IMR-90 (cell line): ENCODE data around the gene CACNG7.

Experiments used
- NFE2L2 ChIP-seq: fragments of 150-350 bp; IDR thresholded peaks from 2 replicates; pipeline ENCODE4 v1.6.1; 2016; ENCODE audit warnings: low read depth, mild to moderate bottlenecking, low read length
- TF ChIP-seq, protein P1 (sequence below): conservative IDR thresholded peaks from 2 replicates; pipeline ENCODE4 v1.5.1; 2012; ENCODE audit warnings: mild to moderate bottlenecking, low read depth, low read length, improper control_type of control experiment

DNA sequence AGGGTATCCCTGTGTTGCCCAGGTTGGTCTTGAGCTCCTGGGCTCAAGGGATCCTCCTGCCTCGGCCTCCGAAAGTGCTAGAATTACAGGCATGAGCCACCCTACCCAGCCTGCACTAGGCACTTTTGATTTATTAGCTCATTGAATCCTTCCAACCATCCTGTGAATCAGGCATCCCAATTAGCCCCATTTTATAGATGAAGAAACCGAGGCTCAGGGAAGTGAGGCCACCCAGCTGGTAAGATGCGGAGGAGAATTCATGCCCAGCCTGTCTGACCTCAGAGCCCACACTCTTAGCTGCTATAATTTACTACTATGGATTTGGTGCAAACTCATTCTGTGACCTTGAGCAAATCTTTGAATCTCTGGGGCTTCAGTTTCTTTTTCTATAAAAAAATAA is 35.9 kb downstream of the CACNG7 start:
- TF ChIP-seq NFE2L2: no peak
- TF ChIP-seq, protein P1, sequence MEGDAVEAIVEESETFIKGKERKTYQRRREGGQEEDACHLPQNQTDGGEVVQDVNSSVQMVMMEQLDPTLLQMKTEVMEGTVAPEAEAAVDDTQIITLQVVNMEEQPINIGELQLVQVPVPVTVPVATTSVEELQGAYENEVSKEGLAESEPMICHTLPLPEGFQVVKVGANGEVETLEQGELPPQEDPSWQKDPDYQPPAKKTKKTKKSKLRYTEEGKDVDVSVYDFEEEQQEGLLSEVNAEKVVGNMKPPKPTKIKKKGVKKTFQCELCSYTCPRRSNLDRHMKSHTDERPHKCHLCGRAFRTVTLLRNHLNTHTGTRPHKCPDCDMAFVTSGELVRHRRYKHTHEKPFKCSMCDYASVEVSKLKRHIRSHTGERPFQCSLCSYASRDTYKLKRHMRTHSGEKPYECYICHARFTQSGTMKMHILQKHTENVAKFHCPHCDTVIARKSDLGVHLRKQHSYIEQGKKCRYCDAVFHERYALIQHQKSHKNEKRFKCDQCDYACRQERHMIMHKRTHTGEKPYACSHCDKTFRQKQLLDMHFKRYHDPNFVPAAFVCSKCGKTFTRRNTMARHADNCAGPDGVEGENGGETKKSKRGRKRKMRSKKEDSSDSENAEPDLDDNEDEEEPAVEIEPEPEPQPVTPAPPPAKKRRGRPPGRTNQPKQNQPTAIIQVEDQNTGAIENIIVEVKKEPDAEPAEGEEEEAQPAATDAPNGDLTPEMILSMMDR: no peak
